NCI-H146 treated with DMSO at 0.1 percent for 48 hours (cell line): ENCODE results near the gene ZFPM1.
A peak's percentile ranks its signal among the peaks of the same experiment; 100 is the strongest.

Experiments
- DNase-seq: peaks from one replicate; lab custom pipeline; 2025; ENCODE audit not compliant: unreplicated experiment; lab: John Stamatoyannopoulos, UW

The ZFPM1 gene

DNA sequence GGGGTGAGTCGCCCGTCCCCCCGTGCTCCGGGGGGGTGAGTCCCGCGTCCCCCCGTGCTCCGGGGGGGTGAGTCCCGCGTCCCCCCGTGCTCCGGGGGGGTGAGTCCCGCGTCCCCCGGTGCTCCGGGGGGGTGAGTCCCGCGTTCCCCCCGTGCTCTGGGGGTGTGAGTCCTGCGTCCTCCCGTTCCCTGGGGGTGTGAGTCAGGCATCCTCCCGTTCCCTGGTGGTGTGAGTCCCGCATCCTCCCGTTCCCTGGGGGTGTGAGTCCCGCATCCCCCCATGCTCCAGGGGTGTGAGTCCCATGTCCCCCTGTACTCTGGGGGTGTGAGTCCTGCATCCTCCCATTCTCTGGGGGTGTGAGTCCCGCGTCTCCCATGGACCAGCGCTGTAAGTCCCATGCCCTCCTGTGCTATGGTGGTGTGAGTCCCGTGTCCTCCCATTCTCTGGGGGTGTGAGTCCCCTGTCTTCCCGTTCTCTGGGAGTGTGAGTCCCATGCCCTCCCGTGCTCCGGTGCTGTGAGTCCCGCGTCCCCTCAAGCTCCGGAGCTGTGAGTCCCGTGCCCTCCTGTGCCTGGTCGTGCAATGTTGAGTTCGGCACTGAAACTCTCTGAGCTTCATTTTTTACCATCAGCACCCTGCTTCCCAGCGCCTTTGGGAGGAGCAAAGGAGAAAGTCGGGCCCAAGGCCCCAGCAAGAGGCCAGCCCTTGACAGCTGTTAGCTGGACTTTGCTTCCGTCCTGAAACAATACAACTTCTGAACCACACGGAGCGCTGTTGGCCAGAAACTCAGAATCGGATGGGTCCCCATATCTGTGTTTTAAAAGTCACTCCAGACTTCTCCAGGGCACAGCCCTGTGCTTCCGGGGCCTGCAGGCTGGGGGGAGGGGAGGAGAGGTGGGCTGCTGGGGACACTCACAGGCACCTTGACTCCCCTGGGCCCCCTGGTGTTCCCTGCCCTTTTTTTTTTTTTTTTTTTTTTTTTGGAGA lies 105.7 kb downstream of the ZFPM1 start:
- peak; percentile 55 for DNase-seq

DNA sequence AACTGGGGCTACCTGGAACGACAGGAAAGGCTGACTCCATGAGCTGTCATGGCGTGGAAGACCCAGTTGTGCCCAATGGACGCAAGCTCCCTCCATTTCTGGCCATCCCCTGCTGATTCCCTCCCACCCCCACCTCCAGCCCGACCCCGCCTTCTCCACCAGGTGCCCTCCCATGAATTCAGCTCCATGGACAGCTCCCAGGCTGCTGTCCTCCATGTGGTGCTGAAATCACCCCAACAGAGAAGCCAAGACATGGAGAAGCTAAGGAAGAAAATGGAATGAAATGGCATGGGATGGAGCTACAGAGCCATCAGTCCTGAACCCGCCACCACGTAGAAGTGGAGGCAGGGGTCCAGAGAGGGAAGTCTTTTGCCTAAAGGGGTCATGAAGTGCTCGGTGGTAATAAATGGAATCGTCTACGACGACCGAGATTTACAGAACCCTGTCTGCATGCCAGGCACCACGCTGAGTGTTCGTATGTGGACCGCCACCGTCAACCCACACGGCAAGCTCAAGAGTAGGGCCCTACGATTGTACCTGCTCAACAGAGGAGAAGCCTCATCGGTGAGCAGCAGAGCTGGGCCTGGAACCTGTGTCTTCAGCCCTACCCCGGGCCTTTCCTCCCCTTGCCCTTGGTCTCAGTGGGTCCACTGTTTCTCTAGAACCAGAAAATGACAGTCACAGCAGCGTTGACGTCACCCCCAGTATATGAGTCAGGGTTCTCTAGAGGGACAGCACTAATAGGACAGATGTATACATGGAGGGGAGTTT lies 107.8 kb downstream of the ZFPM1 start:
- DNase-seq: no peak

DNA sequence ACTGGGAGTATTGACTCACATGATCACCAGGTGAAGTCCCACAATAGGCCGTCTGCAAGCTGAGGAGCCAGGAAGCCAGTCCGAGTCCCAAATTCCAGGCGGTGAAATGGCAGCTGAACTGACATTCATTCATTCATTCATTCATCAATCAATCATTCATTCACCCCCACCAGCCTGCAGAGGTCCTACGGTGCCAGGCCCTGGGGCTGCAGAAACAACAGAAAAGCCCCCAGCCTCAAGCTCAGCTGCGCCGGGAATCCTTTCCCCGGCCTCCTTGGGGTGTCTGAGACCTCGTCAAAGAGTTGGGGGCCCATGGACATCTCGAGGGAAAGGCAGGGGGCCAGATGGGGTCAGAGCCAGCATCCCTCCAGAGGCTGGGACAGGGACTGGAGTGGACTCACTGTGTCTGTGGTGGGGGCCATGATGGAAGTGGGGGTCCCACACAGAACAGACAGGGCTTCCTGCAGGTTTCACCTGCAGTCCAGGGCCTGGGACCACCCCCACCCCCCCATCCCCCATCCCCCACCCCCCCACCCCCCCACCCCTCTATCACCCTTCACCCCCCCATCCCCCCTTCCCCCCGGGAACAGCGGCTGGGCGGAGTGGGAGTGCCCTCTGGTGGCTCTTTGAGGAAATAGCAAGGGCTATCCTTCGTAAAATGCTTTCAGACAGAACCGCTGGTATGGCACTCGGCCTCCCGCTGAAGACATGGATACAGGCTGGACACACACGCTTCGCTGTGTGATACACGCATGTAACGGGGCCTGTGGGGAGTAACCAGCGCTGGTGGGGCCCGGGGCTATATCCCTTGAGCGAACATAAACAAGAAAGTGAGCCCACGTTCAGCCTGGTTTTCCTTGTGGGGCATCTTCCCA lies 108.6 kb downstream of the ZFPM1 start:
- no peak for DNase-seq

DNA sequence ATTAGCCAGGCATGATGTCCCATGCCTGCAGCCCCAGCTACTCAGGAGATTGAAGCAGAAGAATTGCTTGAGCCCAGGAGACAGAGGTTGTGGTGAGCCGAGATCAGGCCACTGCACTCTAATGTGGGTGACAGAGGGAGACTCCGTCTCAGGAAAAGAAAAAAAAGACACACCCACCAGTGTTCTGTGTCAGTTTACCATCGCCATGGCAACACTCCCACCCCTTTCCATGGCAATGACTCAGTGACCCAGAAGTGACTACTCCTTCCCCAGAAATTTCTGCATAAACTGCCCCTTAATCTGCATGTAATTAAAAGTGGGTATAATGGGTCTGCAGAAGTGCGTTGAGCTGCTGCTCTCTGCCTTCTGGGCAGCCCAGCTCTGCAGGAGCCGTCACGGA lies 113.1 kb downstream of the ZFPM1 start:
- no peak for DNase-seq

DNA sequence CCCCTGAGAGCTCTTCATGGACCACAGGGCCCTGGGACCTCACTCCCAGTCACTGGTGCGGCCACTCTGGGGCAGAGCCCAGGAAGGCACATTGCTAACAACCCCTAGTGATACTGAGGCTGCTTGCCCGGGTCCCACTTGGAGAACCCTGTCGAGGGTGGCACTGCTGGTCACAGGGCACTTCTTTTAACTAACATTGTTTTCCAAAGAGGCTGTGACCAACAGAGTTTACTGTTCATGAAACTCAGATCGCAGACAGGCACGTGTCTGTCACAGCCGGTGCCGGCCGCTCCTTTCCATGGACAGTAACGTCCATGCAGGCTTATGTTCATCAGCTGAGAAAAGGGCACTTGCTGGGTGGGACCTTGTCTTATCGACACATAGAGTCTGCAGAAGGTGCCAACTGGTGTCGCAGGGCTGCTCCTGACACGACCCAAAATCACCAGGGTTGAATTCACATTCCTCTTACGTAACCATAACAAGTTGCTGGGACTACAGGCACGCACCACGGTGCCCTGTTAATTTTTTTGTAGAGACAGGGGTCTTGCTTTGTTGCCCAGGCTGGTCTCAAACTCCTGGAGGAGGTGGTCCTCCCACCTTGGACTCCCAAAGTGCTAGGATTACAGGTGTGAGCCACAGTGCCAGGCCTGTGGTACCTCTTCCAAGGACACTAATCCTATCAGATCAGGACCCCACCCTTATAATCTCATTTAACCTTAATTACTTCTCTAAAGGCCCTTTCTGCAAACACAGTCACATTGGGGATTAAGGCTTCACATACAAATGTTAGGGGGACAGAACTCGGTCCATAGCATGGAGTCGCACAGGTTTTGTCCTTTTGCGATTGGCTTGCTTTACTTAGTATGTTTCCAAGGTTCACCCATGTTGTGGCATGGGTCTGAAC lies 115.9 kb downstream of the ZFPM1 start:
- DNase-seq: no peak

DNA sequence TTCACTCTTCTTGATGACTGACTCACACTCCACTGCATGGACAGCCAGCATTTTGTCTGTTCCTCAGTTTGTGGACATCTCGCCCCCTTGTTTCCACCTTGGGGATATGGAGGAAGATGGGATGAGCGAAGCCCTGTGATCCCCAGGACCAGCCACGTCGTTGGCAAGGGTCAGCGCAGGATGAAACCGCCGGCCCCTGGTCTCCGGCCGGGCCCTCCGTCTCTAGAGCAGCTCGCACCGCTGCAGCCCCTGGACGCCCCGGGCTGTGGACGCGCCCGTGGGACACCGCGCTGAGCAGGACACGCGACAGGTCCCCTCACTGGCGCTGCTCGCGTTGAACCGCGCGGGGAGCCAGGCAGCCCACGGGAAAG lies 116.5 kb downstream of the ZFPM1 start:
- no peak for DNase-seq

DNA sequence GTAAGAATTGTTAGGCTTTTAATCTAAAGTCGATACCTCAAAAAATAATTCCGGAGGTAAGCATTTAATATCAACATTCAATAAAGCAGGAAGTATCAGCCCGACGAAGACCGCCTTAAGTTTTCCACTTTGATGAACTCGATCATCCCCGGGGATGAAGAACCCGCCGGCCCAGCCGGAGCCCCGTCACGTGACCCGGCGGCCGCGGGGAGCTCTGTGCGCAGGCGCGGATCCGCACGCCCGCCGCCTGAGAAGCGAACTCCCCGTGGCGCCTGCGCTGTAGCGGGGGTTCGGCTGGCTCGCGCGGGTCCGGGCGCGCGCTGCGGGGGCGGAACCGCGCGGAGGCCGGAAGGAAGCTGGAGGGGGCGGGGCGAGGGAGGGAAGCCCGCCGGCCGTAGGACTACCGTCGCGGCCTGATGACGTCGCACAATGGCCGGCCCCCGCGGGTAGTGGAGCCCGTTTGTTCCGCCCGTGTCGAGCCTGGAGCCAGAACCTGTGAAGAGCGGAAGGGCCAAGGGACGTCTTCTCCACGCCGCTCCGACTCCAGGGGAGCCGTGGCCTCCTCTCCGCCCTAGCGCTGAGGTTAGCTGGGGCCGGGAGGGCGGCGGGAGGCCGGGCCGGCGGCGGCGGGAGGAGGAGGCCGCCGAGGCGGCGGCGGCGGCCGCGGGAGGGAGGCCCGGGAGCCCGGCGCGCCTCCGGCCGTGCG lies 117.1 kb downstream of the ZFPM1 start, which contains the start of gene ZC3H18:
TSS of gene ZC3H18 (plus strand) at position 419 of the 706 bp plus-strand sequence. CDS start 6,721 bp downstream, outside the sequence.
- DNase-seq: peak; percentile 70

DNA sequence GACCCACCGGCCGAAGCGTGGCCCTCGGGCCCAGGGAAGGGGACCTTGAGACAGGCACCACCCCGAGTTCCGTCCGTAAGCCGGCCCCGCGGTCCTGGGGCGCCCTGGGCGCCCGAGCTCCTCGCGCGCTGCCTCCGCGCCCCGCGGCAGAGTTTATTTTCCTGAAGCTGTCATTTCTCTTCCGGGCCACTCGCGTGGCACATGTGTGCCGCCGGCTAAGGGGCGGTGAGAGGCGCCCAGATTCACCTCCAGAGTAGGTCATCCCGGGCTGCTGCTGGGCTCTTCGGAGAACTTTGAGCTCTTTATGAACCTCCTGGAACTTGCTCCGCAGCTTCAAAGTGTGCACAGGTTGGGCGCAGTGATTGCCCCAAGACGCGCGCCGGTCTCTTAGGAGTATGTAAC lies 117.6 kb downstream of the ZFPM1 start:
- DNase-seq: no peak

DNA sequence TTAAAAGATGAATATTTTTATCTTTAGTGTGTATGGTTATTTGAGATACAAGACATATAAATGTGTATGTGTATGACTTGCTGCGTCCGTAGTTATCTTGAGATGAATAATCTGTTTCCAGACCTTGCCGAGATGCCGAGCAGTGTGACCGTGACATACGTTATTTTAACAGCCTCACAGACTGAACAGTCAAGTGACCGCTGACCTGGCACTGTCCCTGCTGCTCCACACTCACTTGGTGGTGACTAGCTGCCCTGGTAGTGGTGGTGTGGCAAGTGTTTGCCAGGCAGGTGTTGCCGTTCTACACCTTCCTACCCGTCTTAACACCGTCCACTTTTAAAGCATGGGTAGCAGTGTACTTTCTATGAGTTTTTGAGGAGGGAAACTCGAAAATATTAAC lies 122.2 kb downstream of the ZFPM1 start:
- no peak for DNase-seq

DNA sequence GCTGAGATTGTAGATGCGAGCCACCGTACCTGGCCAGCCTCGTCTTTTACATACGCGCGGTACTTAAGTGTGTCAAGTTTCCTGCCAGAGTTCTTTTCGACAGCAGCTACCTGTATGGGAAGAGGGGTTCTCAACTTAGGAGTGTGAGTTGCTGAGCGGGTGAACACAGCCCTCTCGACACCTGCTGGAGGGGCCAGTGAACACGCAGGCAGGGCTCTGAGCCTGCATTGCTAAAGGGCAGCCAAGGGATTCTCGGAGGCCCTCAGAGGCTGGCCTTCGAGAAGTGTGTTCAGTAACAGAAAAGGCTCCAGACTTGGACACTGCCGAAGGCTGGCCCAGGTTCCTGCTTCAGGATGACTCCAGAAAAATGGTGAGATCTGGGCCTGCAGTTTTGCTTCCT lies 123.2 kb downstream of the ZFPM1 start:
- no peak for DNase-seq

DNA sequence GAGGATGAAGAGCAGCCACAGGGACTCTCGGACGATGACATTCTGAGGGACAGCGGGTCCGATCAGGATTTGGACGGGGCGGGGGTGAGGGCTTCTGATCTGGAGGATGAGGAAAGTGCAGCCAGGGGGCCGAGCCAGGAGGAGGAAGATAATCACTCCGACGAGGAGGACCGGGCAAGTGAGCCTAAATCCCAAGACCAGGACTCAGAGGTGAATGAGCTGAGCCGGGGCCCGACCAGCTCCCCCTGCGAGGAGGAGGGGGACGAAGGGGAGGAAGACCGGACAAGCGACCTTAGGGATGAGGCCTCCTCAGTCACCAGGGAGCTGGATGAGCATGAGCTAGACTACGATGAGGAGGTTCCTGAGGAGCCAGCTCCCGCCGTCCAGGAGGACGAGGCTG lies 124.1 kb downstream of the ZFPM1 start:
- no peak for DNase-seq

DNA sequence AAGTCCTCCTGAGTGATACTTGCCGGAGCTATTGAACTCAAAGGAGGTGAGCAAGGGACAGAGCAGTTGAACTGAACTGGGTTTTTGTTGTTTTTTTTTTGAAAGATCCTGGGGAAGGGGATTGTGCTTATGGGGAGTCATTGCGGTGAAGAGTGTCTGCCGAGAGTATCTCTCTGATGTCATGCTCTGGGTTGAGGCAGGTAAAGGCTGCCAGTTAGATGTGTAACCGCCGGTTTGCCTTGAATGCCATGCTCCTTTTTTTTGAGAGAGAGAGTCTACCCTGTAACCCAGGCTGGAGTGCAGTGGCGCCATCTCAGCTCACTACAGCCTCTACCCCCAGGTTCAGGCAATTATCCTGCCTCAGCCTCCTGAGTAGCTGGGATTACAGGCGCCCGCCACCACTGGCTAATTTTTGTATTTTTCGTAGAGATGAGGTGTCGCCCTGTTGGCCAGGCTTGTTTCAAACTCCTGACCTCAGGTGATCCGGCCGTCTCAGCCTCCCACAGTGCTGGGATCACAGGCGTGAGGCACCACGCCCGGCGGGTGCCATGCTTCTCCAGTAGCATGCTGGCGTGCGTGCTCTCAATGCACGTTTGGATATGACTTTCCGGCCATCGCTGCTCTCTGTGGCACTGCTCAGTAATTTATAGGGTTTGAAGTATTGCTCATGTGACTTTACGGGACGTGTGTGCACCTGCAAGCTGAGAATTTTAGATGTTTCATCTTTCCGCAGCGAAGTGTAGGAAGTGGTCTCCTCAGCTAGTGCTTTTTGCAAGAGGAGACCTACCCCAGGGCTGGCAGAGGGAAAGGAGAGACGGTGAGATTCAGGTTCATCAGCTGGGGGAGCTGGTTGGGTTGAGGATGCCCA lies 125.6 kb downstream of the ZFPM1 start:
- no peak for DNase-seq

DNA sequence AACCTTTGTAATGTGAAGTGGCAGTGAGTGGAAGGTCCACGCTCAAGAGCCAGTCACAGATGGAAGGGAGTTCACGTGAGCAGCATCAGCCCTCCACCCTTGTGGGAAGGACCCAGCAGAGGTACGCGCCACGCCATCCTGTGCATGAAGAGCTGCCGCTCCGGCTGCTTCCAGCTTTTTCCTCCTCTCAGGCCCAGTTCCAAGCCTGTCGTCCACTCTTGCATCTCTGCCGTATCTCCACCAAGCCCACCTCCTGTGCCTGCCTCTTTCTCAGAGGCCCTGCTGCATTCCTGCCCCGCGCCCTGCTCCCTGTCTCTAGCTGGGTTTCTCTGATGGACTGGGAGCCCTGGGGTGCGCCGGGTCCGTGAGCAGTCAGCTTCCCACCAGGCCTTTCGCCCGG lies 127.3 kb downstream of the ZFPM1 start:
- no peak for DNase-seq

DNA sequence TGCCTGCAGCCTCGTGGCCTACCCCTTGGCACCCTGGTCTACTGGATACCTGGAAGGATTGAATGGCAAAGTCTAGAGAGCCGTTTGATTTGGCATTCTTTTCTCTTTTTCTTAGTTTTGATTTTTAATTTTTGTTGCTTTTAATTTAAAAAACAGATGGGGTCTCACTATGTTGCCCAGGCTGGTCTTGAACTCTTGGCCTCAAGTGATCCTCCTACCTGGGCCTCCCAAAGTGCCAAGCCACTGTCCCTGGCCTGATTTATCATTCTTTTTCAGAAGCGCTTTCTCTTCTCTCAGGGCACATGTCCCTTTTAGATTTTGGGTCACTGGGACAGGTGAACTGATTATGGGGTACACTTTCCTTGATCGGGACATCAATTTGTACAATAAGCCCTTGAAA lies 128.0 kb downstream of the ZFPM1 start:
- no peak for DNase-seq

DNA sequence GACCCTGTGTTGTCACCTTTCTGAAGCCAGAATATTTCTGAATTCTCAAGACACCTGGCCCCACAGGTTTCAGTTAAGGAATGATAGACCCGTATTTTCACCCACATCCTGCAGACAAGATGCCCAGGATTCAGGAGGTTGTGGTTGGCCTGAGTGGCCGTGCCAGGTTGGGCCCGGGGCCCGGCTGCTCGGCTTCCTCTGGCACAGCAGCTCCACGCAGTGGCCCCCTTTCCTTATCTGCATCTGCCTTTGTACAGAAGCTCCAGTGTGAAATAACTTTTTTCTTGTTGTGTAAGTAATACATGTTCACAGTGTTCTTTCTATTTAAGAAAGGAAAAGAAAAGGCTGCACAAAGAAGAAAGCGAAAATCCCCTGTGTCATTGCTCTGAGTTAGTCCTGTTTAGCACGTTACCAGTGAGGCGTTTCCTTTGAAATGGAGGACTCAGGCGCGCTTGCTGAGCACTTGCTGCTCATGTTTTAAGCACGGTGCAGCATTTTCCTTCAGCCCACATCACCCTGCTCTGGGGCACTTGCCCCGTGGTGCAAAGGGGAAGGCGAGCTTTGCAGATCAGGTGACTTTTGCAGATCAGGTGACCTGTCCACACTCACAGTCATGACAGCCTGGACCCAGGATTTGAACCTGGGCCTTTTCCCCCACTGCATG lies 130.0 kb downstream of the ZFPM1 start:
- DNase-seq: no peak

DNA sequence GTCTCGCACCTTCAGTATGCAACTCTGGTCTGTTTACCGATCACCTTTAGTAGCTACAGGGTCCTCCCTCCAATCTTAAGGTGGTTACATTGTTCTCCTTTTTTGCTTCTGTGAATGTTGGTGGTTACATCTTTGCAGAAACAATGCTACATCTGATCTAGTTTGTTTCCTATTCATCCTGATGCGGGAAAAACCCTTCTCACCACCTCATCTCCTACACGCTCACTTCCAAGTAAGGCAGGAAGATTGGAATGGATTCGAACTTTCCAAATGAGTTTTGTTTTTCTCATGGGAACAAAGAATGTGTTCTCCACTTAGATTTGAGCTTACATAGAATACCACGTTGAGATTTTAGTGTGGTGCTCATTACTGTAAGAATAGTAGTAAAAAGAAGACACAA lies 131.6 kb downstream of the ZFPM1 start:
- DNase-seq: no peak

DNA sequence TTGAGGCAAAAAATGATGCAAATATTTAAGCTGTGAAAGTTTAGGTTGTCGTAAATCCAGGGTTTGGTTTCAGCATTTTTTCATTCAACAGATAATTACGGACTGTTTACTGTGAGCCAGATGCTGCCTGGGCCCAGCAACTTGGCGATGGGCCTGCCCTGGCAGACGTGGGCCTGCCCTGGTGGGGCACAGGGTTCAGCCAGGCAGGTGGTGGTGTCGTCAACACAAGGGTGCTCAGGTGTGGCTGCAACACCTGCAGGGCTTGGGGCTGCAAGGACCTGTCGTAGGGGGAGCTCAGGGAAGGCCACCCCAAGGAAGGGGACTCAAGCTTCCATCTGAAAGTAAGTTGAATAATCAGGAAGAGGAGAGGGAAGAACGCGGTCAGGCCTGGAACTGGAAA lies 132.2 kb downstream of the ZFPM1 start:
- DNase-seq: no peak
